ENCODE measurements around the gene RIN3. TPM values are rescaled to one million over a fixed set of nuclear protein-coding genes. Genes with fewer than 3 reads are reported as not detected.
A peak's percentile ranks its signal among the peaks of the same experiment; 100 is the strongest.

RIN3 gene
- total RNA-seq, 4 donors from 2014 or later = 13.5 to 22.2 (median 16.2) TPM

DNA sequence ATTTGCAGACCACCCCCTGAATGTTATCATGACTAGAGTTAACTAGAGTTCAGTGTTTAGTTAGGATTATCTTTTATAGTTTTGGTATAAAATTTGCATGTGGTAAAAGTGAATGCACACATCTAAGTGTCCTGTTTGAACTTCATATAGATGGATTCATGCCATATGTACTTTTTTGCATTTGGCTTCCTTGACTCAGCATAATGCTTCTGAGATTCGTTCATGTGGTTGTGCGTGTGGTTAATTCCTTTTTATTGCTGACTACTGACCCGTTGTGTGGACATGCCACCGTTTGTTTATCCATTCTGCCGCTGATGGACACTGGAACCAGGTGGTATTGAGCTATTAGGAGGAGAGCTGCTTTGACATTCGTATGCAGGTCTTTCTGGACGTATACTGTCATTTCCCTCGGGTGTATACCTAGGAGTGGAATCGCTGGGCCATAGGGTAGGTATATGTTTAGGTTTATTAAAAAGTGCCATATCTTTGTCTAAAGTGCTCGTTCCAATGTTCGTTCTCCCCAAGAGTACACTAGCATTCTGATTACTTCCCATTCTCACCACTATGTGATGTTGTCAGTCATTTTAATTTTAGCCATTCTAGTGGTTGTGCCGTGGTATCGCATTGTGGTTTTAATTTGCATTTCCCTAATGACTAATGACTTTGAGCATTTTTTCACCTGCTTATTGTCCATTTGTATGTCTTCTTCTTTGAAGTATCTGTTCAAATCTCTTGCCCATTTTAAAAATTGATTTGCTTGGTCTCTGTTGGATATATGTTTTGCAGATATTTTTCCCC, 37.7 kb downstream of the RIN3 start:
- TF ChIP-seq, protein P1, sequence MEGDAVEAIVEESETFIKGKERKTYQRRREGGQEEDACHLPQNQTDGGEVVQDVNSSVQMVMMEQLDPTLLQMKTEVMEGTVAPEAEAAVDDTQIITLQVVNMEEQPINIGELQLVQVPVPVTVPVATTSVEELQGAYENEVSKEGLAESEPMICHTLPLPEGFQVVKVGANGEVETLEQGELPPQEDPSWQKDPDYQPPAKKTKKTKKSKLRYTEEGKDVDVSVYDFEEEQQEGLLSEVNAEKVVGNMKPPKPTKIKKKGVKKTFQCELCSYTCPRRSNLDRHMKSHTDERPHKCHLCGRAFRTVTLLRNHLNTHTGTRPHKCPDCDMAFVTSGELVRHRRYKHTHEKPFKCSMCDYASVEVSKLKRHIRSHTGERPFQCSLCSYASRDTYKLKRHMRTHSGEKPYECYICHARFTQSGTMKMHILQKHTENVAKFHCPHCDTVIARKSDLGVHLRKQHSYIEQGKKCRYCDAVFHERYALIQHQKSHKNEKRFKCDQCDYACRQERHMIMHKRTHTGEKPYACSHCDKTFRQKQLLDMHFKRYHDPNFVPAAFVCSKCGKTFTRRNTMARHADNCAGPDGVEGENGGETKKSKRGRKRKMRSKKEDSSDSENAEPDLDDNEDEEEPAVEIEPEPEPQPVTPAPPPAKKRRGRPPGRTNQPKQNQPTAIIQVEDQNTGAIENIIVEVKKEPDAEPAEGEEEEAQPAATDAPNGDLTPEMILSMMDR (IDR thresholded peaks at IDR 0.05) = peak in 1 of 4 experiments; percentile 18
- no peak for TF ChIP-seq POLR2AphosphoS5 (IDR thresholded peaks at IDR 0.05)
- no peak for TF ChIP-seq EP300 (IDR thresholded peaks at IDR 0.05)
- no peak for TF ChIP-seq POLR2A (IDR thresholded peaks at IDR 0.05)
- Histone ChIP-seq H3K27ac (no peak overlapping the region), H3K9me3 (no peaks in the 10 kb centered on the region), H3K4me3 (no peak overlapping the region), H3K36me3 (peaks cover 0 to 9% of the 10 kb centered on the region in 2 donors), H3K4me1 (peaks cover 0 to 58% (median 7%) of the 10 kb centered on the region in 3 donors), H3K27me3 (no peaks in the 10 kb centered on the region)
- WGBS, 2 donors (ENCODE audit: low coverage in 1 of 2) = 88 to 89% methylated on average over 13 of the region's 13 CpGs
- no peak for ATAC-seq

DNA sequence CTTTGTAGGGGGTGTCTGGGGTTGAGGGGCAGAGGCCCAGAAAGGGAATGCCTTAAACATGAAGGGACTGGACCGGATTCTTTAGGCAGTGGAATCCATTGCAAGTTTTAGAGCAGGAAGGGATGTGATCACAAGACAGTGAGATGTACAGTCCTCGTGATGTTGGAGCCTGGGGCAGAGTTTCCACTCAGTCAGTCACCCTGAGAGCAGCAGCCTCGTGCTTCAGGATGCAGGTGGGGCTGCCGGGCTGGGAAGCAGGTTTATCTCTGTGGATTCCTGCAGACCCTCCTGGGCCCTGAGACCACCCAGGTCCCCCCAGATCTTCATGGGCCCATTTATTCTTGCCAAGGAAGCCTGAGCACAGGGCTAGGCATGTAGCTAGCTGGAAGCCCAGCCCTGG, 38.5 kb downstream of the RIN3 start:
- H3K27me3 ChIP-seq = no peaks in the 10 kb centered on the region
- no peak overlapping the region for H3K4me3 ChIP-seq
- WGBS, 2 donors (ENCODE audit: low coverage in 1 of 2) = 64 to 95% methylated on average over 2 to 3 of the region's 4 CpGs
- TF ChIP-seq EP300 (IDR thresholded peaks at IDR 0.05) (no peak), POLR2AphosphoS5 (IDR thresholded peaks at IDR 0.05) (no peak), POLR2A (IDR thresholded peaks at IDR 0.05) (no peak)
- TF ChIP-seq, protein P1 (IDR thresholded peaks at IDR 0.05) = no peak
- H3K4me1 ChIP-seq = peaks cover 0 to 58% (median 7%) of the 10 kb centered on the region in 3 donors
- no peak overlapping the region for H3K27ac ChIP-seq
- H3K36me3 ChIP-seq = peaks cover 0 to 17% of the 10 kb centered on the region in 2 donors
- H3K9me3 ChIP-seq = no peaks in the 10 kb centered on the region
- no peak for ATAC-seq

DNA sequence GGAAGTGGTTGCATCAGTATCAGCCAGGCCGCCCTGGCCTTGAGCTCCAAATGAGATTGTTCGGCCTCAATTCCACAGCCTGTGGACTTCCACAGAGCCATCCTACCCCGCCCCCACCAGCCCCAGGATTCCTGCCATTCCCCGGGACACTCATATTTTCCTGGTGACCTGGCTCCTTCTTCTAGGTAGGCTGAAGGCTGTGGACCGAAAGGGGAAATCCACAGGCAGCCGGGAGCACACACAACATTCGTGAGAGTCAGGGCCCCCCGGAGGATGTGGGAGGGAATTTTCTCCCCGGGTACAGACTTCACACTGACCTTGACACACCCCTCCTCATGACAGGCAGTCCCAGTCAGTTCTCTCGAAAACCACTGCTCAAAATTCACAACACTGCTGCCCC, 39.9 kb downstream of the RIN3 start:
- Histone ChIP-seq H3K27ac (peak overlapping the region in 1 of 4 donors; percentile 20), H3K27me3 (no peaks in the 10 kb centered on the region), H3K4me3 (no peak overlapping the region), H3K9me3 (no peaks in the 10 kb centered on the region), H3K4me1 (peaks cover 0 to 58% (median 7%) of the 10 kb centered on the region in 3 donors), H3K36me3 (peaks cover 0 to 28% of the 10 kb centered on the region in 2 donors)
- TF ChIP-seq POLR2A (IDR thresholded peaks at IDR 0.05) = no peak
- TF ChIP-seq, protein P1 (IDR thresholded peaks at IDR 0.05) = no peak
- no peak for TF ChIP-seq EP300 (IDR thresholded peaks at IDR 0.05)
- TF ChIP-seq POLR2AphosphoS5 (IDR thresholded peaks at IDR 0.05) = peak; percentile 41
- ATAC-seq = no peak
- whole genome bisulfite sequencing, 2 donors (ENCODE audit: low coverage in 1 of 2) = no CpG with 5 or more reads among the region's 10 CpGs

DNA sequence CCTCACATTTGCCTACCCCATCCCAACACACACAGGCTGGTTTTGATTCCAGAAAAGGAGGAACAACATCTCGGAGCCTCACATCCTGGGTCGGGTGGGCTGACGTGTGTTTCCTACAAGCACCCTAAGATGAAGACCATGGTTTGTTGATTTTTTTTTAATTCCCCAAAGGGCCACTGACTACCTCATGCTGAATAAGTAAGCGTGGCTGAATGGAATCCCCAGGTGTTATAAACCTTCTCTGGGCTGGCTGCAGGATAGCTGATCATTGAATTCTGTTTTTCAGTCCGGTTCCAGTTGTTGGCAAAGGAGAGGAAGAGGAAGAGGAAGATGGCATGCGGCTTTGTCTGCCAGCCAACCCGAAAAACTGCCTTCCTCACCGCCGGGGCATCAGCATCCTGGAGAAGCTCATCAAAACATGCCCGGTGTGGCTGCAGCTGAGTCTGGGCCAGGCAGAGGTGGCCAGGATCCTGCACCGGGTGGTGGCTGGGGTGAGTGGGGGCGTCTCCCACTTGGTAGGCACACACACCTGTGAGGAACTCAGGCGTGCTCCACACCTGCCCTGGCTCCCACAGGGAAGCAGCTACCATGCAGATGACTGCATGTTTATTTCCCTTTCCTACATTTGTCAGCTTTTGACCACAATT, 42.0 kb downstream of the RIN3 start:
- no peak for ATAC-seq
- TF ChIP-seq POLR2AphosphoS5 (IDR thresholded peaks at IDR 0.05) = no peak
- Histone ChIP-seq H3K36me3 (peaks cover 0 to 46% of the 10 kb centered on the region in 2 donors), H3K4me3 (no peak overlapping the region), H3K27ac (no peak overlapping the region), H3K9me3 (no peaks in the 10 kb centered on the region), H3K4me1 (peaks cover 0 to 41% (median 7%) of the 10 kb centered on the region in 3 donors), H3K27me3 (no peaks in the 10 kb centered on the region)
- 68% methylated on average over 9 of the region's 13 CpGs; no CpG with 5 or more reads in 1 of the 2 donors for WGBS, 2 donors (ENCODE audit: low coverage in 1 of 2)

DNA sequence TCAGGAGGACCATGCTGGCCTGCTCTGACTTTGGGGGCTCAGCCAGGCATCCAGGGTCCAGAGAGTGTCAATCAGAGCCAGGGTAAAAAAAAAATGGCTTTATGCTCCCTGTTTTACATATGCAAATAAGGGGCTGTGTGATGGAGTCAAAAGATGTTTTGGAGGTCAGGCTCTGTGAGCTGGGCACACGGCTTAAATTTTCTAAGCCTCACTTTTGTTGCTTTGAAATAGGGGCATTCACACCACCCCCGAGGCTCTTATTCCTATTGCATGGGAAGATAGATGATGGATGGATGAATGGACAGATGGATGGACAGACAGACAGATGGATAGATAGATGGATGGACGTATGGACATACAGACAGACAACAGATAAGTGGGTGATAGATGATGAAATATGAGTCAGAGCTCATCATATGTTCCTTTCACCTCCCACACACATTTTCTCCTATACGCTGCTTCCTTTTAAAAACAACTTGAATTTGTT, 42.7 kb downstream of the RIN3 start:
- WGBS, 2 donors (ENCODE audit: low coverage in 1 of 2) = 75 to 91% methylated on average over 3 to 4 of the region's 4 CpGs
- TF ChIP-seq, protein P1 (IDR thresholded peaks at IDR 0.05) = no peak
- TF ChIP-seq POLR2A (IDR thresholded peaks at IDR 0.05) = no peak
- Histone ChIP-seq H3K4me1 (peaks cover 0 to 41% (median 7%) of the 10 kb centered on the region in 3 donors), H3K36me3 (peaks cover 0 to 48% of the 10 kb centered on the region in 2 donors), H3K4me3 (no peak overlapping the region), H3K27ac (no peak overlapping the region), H3K27me3 (no peaks in the 10 kb centered on the region), H3K9me3 (no peaks in the 10 kb centered on the region)
- no peak for ATAC-seq

Data from gastroesophageal sphincter (tissue), 4 donors.